ENCODE results near the gene RASGRP4.
"Not testable (repeated sequence)": the region's sequence is repeated elsewhere in the genome, so short reads cannot be mapped to it uniquely, and the experiment has no call there.

RASGRP4 gene

DNA sequence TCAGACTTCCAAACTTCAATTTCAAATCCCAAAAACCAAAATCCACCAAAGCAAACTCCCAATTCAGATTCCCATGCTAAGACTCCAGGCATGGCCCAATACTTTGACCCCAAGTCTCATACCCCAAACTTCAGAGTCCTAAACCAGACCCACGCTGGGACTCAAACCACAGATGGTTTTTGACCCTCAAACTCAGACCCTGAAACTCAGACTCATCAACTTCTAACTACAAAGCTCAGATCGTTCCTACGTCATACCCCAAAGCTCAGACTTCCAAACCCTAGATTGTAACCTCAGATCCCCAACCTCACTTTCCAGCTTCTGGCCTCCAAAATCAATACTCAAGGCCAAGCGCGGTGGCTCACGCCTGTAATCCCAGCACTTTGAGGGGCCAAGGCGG, 19.3 kb upstream of the RASGRP4 start:
- no peak for DNase-seq

DNA sequence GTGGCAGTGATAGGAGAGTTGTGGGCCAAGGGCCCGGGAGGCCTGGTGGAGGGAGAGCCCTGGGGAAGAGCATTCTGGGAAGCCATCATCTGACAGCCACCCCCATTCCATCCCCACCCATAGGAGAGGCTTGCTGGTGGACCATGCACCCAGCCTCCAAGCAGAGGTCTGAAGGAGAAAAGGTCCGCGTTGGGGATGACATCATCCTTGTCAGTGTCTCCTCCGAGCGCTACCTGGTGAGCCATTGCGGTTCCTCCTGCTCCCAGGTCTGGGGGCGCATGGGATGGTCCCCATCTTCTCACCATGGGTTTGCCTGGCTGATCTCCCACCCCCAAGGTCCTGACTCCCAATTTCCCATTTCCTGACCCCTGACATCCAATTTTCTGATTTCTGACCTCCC, 18.0 kb upstream of the RASGRP4 start:
- no peak for DNase-seq

DNA sequence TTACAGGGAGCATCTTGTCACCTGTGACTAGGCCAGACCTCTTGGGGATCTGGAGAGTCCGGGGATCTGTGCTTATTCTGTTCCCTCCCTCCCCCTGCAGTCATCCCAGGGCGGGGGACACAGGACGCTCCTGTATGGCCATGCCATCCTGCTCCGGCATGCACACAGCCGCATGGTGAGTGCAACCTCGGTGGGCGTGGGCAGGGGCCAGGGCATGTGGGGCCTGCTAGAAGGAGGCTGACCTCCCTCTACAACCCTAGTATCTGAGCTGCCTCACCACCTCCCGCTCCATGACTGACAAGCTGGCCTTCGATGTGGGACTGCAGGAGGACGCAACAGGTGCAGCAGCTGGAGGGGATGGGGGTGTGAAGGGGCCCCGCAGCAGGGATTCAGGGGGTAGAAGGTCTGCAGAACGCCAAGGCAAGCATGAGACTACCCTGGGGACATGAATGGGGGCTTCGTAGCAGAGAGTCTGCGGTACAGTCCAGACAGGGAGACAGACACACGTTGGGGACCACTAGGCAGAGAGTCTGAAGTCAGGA, 17.5 kb upstream of the RASGRP4 start:
- no peak for DNase-seq

DNA sequence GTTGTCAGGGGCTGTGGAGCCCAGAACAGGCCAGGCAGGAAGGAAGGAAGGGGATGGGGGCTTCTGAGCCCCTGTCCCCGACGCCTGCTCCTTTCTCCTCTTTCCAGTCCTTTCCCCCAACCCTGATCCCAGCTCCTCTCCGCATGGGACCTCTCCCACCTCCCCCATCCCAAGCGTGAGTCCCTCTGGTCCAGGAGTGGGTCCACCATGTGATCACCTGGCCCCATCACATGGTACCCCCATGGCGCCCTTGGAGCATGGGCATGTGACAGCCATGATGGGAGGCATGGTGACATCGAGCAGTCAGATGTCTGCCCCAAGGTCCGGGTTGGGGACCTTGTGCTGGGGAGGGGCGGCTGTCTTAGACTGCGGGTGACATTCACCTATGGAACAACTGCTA, 16.7 kb upstream of the RASGRP4 start:
- DNase-seq, result no peak

DNA sequence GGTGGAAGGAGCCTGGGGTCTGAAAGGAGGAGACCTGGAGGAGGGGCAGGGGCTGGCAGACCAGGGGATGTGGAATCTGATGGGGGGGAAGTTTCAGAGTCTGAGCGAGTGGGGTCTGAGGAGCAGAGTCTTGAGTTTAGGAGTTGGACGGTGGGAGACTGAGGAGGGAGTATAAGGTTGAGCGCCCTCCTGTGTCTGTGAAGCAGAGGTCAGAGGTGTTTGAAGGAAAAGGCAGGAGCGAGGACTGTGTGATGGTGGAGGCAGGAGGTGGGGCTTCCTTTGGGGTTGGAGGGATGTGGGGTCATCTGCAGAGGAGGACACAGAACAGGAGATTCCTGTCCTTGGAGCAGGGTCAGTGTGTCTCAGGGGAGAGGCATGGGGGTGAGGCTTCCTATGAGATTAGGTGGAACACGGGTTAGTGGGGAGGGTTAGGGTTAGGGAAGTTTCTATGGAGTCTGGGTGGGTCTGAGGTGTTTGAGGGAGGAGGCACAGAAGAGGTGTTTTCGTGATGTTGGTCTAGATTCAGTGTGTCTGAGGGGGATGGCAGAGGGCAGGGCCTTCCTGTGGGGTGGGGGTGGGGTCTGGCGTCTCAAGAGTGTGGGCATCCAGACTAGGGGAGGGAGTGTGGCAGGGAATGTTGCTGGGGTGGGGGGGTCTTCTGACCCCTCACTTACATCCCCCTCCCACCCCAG, 15.8 kb upstream of the RASGRP4 start:
- DNase-seq, result no peak

DNA sequence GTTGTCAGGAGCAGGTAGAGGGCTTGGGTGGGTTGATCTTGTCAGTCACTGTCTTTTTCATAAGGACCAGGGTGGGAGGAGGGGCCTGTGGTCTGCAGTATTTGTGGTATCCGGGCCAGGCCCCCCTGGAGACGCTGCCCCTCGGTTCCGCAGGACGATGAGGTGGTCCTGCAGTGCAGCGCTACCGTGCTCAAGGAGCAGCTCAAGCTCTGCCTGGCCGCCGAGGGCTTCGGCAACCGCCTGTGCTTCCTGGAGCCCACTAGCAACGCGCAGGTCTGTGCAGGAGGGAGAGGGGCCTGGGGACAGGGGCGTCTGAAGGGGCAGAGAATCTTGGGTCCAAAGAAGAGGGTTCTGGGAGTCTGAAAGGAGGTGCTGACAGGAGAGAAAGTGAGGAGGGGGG, 14.6 kb upstream of the RASGRP4 start:
- DNase-seq, result no peak

DNA sequence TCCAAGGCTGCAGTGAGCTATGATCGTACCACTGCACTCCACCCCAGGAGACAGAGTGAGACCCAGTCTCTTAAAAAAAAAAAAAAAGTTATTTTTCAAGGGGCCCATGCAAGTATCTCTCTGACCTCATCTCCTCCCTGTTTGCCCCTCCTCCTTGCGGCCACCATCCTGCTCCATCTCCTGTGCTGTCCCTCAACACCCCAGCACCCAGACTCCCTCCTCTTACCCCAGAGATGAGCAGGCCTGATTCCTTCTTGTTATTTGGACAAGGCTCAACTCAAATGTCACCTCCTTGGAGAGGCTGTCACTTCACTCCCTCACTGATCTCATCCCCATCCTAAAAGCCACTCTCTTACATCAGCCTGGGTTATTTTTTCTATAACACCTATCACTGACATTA, 11.9 kb upstream of the RASGRP4 start:
- no peak for DNase-seq

DNA sequence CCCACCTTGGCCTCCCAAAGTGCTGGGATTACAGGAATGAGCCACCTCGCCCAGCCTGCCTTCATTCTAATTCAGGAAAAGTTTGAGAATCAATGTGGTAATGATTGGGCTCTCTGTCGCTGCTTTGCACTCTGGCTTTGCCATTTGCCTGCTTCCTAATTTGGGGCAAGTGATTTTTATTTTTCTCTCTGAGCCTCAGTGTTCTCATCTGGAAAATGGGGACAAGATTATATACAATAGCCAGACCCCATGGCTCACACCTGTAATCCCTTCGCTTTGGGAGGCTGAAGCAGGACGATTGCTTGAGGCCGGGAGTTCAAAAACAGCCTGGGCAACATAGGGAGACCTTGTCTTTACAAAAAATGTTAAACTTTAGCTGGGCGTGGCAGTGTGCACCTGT, 11.3 kb upstream of the RASGRP4 start:
- DNase-seq, result no peak

DNA sequence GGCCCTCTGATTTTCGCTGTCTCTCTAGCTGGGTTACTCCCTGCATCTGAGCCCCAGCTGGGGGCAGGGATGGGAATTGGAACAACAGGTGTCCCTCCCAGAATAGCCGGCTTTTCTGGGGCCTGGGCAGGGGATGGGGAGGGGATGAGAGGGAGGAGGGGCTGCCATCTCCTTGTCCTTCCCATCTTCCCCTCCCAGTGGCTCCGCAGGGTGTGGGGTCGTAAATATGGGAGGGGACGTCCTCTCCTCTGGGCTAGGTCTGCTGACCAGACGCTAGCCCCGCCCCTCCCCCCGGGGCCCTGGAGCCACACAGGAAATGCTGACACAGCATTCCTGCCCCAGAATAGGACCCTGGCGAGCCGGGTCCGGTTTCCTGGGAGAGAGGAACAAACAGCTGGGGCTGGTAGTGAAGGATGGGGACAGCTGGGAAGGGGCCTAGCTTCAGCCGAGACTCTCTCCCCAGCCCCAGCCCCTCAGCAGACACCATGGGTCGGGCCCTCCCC, 8.6 kb upstream of the RASGRP4 start:
- peak; percentile 14 for DNase-seq

DNA sequence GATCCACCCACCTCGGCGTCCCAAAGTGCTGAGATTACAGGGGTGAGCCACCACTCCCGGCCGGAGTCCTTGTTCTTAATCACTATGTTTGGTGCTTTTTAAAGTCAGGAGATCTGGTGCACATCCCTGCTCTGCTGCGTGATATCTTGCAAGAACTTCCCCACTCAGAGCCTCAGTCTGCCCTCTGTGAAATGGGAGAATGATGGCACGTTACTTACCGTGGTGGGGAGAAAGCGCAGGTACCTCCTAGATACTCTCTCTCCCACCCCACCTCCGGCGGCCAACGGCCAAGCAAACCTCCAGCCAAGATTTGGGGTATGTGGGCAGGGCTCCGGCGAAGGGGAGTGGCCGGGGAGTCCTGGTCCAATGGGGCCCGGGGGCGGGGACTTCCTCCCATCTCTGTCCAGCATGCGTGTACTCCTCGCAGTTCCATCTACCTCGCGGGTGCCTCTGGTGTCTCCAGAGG, 7.3 kb upstream of the RASGRP4 start, which contains the start of gene RYR1:
RYR1 (plus strand) TSS at position 424 of the 466 bp plus-strand sequence. CDS start 139 bp downstream, outside the sequence.
- peak; percentile 36 for DNase-seq

DNA sequence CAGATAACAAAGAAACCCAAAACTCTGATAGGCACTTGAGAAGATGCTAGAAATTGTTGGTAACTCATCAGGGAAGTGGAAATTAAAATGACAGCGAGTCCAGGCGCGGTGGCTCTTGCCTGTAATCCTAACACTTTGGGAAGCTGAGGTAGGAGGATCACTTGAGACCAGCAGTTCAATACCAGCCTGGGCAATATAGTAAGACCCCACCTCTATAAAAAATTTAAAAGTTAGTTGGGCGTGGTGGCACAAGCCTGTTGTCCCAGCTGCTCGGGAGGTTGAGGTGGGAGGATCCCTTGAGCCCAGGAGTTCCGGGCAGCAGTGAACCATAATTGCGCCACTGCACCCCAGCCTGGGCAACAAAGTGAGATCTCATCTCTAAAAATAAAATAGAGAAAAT, 4.9 kb upstream of the RASGRP4 start:
- DNase-seq, result no peak

DNA sequence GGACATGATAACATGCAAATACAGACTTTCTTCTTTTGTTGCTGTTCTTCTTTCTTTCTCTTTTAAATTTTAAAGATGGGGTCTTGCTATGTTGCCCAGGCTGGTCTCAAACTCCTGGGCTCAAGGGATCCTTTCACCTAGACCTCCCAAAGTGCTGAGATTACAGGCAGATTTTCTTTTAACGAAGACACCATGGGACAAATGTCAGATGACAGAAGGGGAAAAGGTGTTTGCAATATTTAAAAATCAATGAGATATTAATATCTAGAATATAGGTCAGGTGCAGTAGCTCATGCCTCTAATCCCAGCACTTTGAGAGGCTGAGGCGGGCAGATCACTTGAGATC, 3.8 kb upstream of the RASGRP4 start:
- DNase-seq, result no peak

DNA sequence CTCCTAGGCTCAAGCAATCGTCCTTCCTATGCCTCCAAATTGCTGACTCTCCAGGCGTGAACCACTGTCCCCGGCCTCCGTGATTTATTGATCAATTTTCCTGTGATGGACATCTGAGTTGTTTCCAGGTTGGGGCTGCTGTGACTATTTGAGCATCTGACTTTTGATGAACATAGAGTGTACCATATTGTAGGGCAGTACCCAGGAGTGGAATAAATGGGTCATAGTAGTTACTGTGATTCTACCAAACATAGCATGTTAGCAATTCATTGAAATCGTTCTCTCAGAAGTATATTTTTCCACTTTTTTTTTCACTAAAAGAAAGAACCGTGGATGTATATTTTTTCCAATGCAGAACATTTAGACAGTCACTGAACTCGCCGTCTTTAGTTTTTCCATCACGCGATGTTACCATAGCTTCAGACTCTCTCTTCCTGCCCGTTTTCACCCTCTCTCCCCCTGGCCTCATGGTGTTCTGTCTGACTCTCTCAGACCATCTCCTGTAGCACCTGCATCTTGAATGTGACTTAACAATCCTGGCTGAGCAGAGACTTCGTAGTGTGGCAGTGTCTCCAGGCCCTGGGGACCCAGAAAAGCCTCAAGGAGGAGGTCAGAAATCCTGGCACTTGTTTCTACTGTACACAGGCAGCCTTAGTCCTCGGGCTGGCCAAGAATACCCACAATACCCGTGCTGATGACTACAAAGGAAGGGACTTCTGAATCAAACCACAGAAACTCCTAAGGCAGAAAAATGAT, 3.2 kb upstream of the RASGRP4 start:
- no peak for DNase-seq

DNA sequence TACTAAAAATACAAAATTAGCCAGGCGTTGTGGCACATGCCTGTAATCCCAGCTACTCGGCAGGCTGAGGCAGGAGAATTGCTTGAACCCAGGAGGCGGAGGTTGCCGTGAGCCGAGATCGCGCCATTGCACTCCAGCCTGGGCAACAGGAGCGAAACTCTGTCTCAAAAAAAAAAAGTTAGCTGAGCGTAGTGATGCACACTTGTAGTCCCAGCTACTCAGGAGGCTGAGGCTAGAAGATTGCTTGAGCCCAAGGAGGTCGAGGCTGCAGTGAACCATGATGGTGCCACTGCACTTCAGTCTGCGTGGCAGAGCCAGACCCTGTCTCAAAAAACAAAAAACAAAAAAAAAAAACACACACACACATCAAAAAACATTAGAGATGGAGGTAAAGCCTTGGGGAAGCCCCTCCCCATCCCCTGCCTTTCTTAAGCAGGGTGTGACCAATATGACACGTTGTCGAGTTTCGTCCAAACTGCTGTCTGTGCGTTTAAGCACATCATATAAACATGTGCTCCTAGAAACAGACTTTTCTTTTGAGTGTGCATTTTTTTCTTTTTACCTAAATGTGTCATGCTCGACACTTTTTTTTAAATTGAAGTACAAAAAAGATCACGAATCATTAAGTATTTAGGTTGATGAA, 1.1 kb upstream of the RASGRP4 start:
- not testable (repeated sequence) for DNase-seq

DNA sequence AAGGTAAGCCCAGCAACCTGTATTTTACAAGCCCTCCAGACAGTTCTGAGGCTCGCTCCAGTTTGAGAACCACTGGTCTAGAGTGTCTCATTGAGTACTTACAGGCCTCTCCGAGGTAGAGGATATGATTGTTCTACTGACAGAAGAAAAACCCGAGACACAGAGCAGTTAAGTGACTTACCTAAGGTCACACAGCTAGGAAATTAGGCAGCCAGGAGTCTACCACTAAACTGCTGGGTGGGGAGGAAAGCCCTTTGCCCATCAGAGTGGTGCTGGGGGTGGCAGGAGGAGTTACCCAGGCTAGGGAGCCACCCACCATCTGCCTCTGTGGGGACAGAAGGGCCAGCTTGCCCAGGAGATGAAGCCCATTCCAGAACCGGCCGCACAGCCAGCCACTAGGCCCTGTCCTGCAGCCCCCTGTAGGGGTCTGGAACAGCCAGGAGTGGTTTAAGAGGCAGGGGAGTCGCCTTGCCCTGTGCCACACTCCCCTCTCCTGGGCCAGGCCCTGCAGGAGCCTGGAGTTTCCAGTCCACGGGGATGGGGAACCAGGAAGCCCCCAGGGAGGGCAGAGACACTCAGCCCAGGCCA, 703 bp downstream of the RASGRP4 start:
- DNase-seq, result no peak

DNA sequence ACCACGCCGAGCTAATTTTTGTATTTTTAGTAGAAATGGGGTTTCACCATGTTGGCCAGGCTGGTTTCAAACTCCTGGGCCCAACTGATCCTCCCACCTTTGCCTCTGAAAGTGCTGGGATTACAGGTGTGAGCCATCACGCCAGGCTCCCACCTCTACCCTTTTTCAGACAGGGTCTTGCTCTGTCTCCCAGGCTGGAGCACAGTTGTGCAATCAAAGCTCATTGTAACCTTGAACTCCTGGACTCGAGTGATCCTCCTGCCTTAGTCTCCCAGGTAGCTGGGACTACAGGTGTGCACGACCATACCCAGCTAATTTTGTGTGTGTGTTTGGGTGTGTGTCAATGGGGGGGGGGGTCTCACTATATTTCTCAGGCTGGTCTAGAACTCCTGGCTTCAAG, 1.7 kb downstream of the RASGRP4 start:
- DNase-seq, result no peak

DNA sequence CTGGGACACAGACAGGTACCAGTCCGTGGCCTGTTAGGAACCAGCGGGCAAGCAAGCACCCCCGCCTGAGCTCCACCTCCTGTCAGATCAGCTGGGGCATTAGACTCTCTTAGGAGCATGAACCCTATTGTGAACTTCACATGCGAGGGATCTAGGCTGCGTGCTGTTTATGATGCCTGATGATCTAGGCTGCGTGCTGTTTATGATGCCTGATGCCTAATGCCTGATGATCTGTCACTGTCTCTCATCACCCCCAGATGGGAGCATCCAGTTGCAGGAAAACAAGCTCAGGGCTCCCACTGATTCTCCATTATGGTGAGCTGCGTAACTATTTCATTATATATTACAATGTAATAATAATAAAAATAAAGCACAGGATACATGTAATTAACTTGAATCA, 3.6 kb downstream of the RASGRP4 start:
- no peak for DNase-seq

DNA sequence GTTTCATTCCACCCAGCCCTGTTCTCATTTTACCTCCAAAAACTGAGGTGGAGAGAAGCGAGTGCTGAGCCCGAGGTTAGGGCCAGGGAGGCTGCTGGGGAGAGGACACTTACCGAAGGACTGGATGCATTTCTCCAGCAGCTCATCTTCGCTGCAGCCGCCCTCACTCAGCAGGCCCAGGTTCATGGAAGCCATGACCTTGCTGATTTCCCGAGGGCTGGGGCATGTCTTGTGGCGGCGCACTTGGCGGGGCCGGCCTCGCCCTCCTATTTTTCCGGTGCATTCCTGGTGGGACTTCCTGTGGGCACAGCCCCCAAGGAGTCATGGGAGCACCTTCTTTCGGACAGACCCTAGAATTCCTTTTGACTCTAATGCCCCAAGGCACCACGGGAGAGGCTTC, 4.2 kb downstream of the RASGRP4 start:
- no peak for DNase-seq

DNA sequence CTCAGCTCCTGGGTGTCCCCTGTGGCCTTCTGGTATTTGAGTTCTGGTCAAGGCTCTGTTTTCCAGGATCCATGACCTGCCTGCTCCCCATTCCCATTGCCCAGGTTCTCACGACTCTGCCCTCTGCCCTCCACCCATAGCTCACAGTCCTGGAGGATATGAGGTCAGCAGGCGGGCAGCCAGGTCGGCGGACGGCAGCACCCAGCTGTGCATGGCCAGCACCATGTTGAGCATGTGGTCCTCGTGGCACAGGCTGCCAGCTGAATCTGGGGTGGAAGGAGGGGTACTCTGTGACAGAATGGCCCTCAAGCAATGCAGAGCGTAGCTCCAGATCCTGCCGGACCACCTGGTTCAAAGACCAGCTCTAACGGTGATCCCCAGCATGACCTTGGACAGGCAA, 5.1 kb downstream of the RASGRP4 start:
- no peak for DNase-seq

DNA sequence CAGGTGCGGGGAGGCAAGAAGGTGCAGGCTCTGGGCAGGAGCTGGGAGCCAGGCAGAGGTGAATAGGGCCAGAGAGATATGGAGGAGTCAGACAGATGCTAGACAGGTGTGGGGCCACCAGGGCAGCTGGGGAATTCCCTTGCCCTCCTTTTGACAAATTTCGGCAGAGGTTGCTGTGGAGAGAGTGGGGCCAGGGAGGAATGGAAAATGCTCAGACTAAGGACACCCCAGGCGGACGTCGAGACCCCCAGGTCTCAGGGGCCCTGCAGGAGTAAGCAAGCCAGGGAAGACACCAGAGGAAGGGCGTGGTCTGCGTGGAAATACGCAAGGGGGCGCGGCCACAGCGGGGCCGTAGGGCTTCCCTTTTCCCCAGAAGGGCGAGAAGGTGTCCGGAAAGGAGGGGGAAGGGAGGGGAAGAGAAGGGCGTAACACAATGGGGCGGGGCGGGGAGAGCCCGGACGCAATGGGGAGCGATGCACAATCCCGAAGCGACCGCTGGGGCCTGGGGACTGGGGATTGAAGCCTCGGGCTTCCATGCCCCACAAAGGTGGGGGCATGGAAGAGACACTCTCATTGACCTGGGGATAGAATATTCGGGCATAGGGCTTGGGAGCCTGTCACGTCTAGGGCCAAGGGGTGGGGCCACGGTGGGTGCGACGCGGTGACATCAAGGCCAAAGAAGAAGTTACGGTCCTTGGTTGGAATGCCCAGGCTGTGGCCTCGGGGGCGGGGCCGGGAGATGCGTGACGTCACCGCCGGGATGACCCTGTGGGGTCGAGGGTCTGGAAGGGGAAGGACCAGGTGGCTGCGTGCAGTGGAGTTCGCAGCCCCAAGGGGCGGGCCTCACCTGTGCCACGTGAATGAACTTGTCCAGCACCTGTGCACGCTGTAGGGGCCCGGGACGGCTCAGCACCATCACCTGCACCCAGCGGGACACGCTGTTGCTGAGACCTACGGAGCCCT, 8.2 kb downstream of the RASGRP4 start:
- peak; percentile 4 for DNase-seq

DNA sequence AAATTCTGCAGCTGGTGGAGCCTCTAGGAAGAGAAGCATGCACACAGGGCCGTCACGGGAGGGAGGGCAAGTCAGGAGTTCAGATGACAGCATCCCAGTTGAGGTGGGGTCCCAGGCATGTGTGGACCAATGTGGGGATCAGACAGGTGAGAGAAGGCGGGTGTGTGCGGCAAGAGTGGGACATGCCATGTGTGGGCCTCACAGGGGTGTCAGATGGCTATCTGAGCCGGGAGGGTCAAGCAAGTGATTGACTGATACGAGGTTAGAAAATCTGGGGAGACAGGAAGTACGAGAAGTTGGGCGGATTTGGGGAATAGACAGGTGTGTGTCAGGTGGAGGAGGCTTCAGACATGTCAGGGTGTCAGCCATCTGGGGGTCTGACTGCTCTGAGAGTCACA, 8.9 kb downstream of the RASGRP4 start:
- no peak for DNase-seq

DNA sequence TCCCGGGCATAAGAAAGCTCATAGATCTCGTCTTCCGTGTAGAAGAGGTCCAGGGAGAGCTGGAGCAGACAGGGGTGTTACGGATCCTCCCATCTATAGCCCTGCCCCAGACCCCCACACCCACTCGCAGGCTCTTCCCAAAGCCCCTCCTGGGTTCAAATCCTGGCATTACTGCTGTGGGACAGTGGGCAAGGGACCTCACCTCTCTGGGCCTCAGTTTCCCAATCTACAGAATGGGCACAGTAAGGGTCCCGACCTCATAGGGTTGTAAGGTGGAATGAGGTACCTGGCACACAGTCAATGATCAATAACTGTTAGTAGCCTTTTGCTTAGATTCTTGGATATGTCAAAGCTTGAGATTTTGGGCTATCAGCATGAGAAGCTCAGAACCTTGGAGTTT, 12.6 kb downstream of the RASGRP4 start:
- no peak for DNase-seq

All from midbrain (tissue), 1 donor.